T1000 (cell line): Measurements from ENCODE around the gene PPP1R26.
"Not testable (repeated sequence)": the region's sequence is repeated elsewhere in the genome, so short reads cannot be mapped to it uniquely, and the experiment has no call there.

ENCODE experiments used
- DNase-seq: peaks from one replicate; lab custom pipeline; 2025; ENCODE audit warnings: mixed read lengths; lab: John Stamatoyannopoulos, UW

The PPP1R26 gene

GRCh38 chr9:135522931-135523330 is 43.3 kb downstream of the PPP1R26 start:
- DNase-seq = no peak

GRCh38 chr9:135523521-135524129 is 44.0 kb downstream of the PPP1R26 start:
- DNase-seq = no peak

GRCh38 chr9:135524130-135524861 is 44.7 kb downstream of the PPP1R26 start:
- DNase-seq = no peak

GRCh38 chr9:135525241-135526088 is 45.9 kb downstream of the PPP1R26 start:
- DNase-seq = no peak

- no peak for DNase-seq
These were observed 46.6 kb downstream of the PPP1R26 start for GRCh38 chr9:135526089-135526729.

GRCh38 chr9:135526730-135527571 is 47.4 kb downstream of the PPP1R26 start:
- no peak for DNase-seq

- DNase-seq = not testable (repeated sequence)
These were observed 49.4 kb downstream of the PPP1R26 start for GRCh38 chr9:135528842-135529435.

GRCh38 chr9:135530146-135530545 is 50.6 kb downstream of the PPP1R26 start:
- DNase-seq = no peak

GRCh38 chr9:135531096-135531495 is 51.5 kb downstream of the PPP1R26 start:
- no peak for DNase-seq

GRCh38 chr9:135533113-135533512 is 53.5 kb downstream of the PPP1R26 start:
- DNase-seq = no peak

- no peak for DNase-seq
These were observed 54.1 kb downstream of the PPP1R26 start for GRCh38 chr9:135533674-135534073.

- DNase-seq = not testable (repeated sequence)
These were observed 54.7 kb downstream of the PPP1R26 start for GRCh38 chr9:135534192-135534711.

GRCh38 chr9:135534826-135535225 is 55.2 kb downstream of the PPP1R26 start:
- DNase-seq = not testable (repeated sequence)

- DNase-seq = not testable (repeated sequence)
These were observed 56.0 kb downstream of the PPP1R26 start for GRCh38 chr9:135535631-135536030.

GRCh38 chr9:135536216-135536615 is 56.6 kb downstream of the PPP1R26 start:
- DNase-seq = no peak
